SIG-M5 treated with dmso at 0.1 percent for 504 hours (cell line): ENCODE results near the gene ZCCHC24.
"Not testable (repeated sequence)": the region's sequence is repeated elsewhere in the genome, so short reads cannot be mapped to it uniquely, and the experiment has no call there.

Source experiments
- DNase-seq: peaks from one replicate; lab custom pipeline; 2025; ENCODE audit not compliant: unreplicated experiment; lab: John Stamatoyannopoulos, UW

The ZCCHC24 gene

GRCh38 chr10:79347894-79348639 lies 97.4 kb downstream of the ZCCHC24 start:
- peak; percentile 66 for DNase-seq

GRCh38 chr10:79347226-79347893 lies 98.1 kb downstream of the ZCCHC24 start, which contains the start of gene PPIF:
TSS of gene PPIF (plus strand) at chr10:79347469. CDS start at chr10:79347549, 80 bp downstream.
- DNase-seq: peak; percentile 69

GRCh38 chr10:79346388-79347225 lies 98.8 kb downstream of the ZCCHC24 start:
- DNase-seq: no peak

- no peak for DNase-seq
Observed at GRCh38 chr10:79346012-79346340, 99.4 kb downstream of the ZCCHC24 start.

GRCh38 chr10:79345241-79346011 lies 100.0 kb downstream of the ZCCHC24 start:
- DNase-seq: peak; percentile 49

GRCh38 chr10:79344502-79345195 lies 100.8 kb downstream of the ZCCHC24 start:
- DNase-seq: no peak

- no peak for DNase-seq
Observed at GRCh38 chr10:79342811-79343561, 102.4 kb downstream of the ZCCHC24 start.

- no peak for DNase-seq
Observed at GRCh38 chr10:79342295-79342761, 103.1 kb downstream of the ZCCHC24 start.

- no peak for DNase-seq
Observed at GRCh38 chr10:79340646-79341244, 104.7 kb downstream of the ZCCHC24 start.

- no peak for DNase-seq
Observed at GRCh38 chr10:79339266-79339665, 106.2 kb downstream of the ZCCHC24 start.

- not testable (repeated sequence) for DNase-seq
Observed at GRCh38 chr10:79337783-79338469, 107.5 kb downstream of the ZCCHC24 start.

- DNase-seq: no peak
Observed at GRCh38 chr10:79336739-79337138, 108.7 kb downstream of the ZCCHC24 start.

GRCh38 chr10:79336276-79336675 lies 109.1 kb downstream of the ZCCHC24 start:
- no peak for DNase-seq

GRCh38 chr10:79335470-79336235 lies 109.8 kb downstream of the ZCCHC24 start:
- no peak for DNase-seq

GRCh38 chr10:79335094-79335469 lies 110.3 kb downstream of the ZCCHC24 start:
- no peak for DNase-seq

GRCh38 chr10:79334573-79334972 lies 110.9 kb downstream of the ZCCHC24 start:
- DNase-seq: no peak

GRCh38 chr10:79333513-79333912 lies 111.9 kb downstream of the ZCCHC24 start:
- no peak for DNase-seq
